Stimulated activated naive CD4-positive, alpha-beta T cell treated with Interleukin-2 at 50 U/mL for 16 hours (primary cell): ENCODE results near the gene PAQR3.

Experiments used
- DNase-seq: peaks from one replicate; lab custom pipeline; 2025; lab: John Stamatoyannopoulos, UW

The PAQR3 gene

DNA sequence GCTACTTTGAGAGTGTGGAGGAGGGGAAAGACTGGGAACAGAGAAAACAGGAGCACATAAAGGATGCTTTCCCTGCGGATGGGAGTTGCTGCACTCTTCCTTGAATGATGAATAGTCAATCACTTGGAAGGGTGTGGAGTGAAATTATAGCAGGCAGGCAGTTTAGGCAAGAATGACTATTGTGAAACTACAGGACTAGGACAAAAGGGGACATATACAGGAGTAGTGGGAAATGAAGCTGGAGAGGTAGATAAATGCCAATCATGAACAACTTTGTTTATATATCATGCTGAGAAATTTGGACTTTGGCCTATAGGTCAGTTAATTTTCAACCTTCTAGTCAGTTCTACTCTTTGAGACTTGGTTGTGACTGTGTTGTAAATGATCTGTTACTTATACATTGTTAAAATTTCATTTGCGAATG, 76.9 kb downstream of the PAQR3 start:
- no peak for DNase-seq
